22Rv1 (cell line): ENCODE data around the gene SZT2.
"Not testable (repeated sequence)": the region's sequence is repeated elsewhere in the genome, so short reads cannot be mapped to it uniquely, and the experiment has no call there.

Source experiments
- H3K27ac ChIP-seq: fragments of 450-650 bp; 2 replicates; pipeline ENCODE4 v1.5.1; 2017
- ZFX ChIP-seq: fragments of 450-650 bp; IDR thresholded peaks from 2 replicates; pipeline ENCODE4 v1.6.1; 2017; ENCODE audit warnings: antibody characterized with exemption, borderline replicate concordance
- TF ChIP-seq, protein P1 (sequence below): fragments of 450-650 bp; IDR thresholded peaks from 2 replicates; pipeline ENCODE4 v1.5.1; 2017; ENCODE audit warnings: mild to moderate bottlenecking

SZT2 gene

DNA sequence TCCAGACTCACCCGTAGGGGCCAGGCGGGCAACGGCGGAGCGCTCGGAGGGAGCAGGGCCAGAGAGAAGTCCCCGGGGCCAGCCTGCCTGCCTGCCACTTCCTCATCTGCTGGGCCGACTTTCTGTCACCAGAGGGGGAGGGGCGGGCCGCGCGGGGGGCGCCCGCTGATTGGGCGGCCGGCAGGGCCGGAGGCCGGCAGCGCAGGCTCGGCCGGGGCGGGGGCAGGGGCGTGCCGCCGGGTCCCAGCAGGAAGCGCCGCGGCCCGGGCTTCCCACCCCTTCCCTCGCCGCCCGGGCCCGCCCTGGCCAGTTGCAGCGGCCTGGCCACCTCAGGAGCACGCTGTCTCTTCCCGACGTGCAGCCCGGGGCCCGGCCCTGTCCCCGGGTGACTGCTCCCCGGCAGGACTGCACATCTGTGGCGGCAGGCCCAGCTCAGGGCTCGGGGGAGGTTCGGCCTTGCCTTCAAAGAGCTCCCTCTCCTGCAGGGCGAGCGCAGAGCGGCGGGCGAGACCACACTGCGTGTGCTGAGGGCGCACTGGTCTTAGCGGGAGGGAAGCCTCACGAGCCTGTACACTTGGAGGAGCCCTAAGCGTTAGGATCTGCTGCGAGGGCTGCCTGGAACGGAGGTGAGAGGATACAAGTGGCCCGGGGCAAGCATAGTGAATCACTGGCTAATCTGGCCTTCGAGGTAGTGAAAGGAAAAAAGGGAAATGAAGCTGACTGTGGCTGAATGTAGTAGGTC lies 21.6 kb upstream of the SZT2 start, which contains the start of gene ELOVL1:
ELOVL1 (minus strand) TSS at position 108 of the 742 bp plus-strand sequence. CDS start 2,402 bp downstream, outside the sequence.
- H3K27ac ChIP-seq, result peak within 1 kb of the TSS; percentile 95
- TF ChIP-seq ZFX, result no peak
- TF ChIP-seq, protein P1, sequence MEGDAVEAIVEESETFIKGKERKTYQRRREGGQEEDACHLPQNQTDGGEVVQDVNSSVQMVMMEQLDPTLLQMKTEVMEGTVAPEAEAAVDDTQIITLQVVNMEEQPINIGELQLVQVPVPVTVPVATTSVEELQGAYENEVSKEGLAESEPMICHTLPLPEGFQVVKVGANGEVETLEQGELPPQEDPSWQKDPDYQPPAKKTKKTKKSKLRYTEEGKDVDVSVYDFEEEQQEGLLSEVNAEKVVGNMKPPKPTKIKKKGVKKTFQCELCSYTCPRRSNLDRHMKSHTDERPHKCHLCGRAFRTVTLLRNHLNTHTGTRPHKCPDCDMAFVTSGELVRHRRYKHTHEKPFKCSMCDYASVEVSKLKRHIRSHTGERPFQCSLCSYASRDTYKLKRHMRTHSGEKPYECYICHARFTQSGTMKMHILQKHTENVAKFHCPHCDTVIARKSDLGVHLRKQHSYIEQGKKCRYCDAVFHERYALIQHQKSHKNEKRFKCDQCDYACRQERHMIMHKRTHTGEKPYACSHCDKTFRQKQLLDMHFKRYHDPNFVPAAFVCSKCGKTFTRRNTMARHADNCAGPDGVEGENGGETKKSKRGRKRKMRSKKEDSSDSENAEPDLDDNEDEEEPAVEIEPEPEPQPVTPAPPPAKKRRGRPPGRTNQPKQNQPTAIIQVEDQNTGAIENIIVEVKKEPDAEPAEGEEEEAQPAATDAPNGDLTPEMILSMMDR, result peak; percentile 27

DNA sequence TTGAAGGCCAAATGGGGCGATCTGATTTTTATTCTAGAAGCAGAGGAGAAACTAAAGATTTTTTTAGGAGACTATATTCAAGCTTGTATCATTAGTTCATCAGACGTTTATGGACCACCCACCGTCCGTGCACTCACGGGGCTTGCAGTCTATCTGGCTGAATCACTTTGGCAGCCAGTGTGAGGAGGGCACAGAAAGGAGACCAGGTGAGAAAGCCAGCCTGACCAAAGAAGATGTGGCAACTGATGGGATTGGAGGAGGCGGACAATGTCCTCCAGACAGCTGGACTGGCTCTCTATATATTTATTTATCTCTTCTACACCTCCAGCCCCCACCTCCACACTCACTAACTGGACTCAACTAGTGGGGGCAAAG lies 21.1 kb upstream of the SZT2 start:
- TF ChIP-seq, protein P1, result no peak
- no peak for TF ChIP-seq ZFX
- H3K27ac ChIP-seq, result peak overlapping the region; percentile 95

DNA sequence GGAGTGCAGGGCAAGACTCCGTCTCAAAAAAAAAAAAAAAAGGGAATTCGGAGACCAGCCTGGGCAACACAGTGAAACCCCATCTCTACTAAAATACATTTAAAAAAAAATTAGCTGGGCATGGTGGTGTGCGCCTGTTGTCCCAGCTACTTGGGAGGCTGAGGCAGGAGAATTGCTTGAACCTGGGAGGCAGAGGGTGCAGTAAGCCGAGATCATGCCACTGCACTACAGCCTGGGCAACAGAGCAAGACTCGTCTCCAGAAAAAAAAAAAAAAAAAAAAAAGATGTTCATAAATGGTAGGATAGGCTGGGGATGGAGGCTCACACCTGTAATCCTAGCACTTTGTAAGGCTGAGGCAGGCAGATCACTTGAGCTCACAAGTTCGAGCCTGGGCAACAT lies 19.9 kb upstream of the SZT2 start:
- H3K27ac ChIP-seq, result not testable (repeated sequence)

DNA sequence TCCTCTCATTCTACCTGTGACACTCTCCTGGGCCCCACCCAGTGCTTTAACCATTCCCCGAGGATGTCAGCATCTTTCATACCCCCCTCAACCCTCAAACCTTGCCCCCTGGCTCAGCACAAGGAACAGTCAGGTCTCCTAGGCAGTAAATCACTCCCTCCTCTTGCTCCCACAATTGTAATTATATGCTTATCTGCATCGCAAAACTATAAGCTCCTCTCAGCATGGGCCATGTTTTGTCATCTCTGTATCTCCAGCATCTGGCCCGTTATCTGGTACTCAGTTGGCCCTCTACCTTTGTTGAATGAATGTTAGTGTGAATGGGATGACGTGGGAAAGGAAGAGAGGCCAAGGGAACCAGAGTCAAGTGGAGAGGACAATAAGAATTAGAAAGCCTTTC lies 19.1 kb upstream of the SZT2 start:
- TF ChIP-seq, protein P1, result no peak
- TF ChIP-seq ZFX, result no peak

DNA sequence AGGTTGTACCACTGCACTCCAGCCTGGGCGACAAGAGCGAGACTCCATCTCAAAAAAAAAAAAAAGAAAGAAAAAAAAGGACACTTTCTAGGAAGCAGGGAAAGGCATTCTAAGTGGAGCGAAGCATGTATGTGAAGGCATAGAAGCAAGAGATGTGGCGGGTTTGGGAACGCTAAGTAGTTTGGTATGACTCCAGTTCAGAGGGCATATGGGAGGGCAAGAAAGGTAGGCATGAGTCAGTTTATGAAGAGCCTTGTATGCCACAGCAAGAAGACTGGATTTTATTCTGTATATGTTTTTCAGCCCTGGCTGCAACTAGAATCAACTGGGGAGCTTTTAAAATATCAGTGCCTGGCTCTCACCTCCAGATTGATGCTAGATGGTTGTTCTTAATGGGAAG lies 17.5 kb upstream of the SZT2 start:
- no peak overlapping the region for H3K27ac ChIP-seq

More for the DNA sequence above, 19.1 kb upstream of the SZT2 start:
- H3K27ac ChIP-seq, result no peak overlapping the region; the same call in 1 of the 2 replicates

DNA sequence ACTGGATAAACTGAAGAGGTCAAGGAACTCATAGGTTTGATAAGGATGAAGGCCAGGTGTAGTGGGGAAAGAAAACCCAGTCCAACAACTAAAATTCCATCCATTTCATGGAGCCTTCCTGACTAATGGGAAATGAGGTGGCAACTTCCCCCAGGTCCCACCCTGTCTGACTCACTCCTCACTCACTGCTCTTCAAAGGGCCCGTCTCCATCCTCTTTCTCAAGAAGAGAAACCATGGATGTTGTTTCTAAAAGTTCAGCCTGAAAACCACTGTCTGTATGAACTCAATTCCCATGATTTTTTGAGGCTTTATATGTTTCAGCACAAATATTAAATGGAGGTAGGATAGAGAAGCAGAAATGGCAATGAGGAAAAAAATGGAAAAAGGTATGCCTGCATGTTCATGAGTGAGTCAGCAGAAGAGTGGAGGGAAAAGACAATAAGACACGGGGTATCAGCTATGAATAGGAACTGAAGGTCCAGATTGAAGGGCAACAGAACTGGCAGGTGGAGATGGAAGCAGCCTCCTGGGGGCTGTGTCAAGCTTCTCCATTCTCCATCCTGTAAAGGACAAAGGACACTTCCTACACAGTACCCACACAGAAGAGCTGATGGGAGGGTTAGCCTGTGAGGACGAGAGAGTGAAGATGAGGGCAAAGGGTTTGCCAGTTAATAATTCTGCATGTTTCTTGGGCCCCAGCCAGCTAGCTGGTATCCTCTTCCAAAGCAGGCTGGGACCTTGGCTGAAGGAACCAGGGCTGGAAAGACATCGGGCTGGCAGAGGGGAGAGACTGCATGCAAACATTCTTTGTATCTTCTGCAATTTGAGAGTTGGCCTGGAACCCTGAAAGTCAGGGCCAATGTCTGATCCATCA lies 16.4 kb upstream of the SZT2 start:
- TF ChIP-seq, protein P1, result no peak
- no peak for TF ChIP-seq ZFX
- H3K27ac ChIP-seq, result 0 out of 2 replicates have a peak overlapping the region, but pooled peaks have one; percentile 2

More for the DNA sequence above, 17.5 kb upstream of the SZT2 start:
- TF ChIP-seq ZFX, result no peak
- TF ChIP-seq, protein P1, result no peak

DNA sequence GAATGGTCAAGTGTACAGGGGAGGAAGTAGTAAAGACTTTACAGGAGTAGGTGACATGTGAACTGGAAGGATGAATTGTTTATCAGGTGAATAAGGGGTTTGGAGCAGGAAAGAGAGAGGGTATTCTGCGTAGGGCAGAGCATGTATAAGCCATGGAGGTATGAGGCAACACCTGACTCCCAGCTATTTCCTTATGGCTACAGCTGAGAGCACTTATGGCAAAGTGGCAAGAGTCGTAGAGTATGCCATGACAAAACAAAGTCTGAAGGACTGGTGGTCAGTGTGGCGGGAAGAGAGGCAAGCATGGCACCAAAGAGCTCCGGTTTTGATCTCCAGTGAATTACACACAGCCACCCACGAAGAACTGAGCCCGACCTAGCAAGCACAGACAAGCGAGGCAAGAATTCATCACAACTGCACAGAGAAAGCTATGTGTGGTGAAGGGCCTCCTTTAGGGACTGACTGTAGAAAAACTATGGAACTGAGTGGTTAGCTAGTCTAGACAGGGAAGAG lies 12.9 kb upstream of the SZT2 start:
- TF ChIP-seq ZFX, result no peak
- TF ChIP-seq, protein P1, result no peak
- H3K27ac ChIP-seq, result no peak overlapping the region
